Ectodermal cell (in vitro differentiated cells): ENCODE data around the gene SP6.

Experiments
- H3K27ac ChIP-seq: 2 replicates; pipeline ENCODE4 v1.7.0; 2013; ENCODE audit warnings: mild to moderate bottlenecking, low read depth, low read length; ENCODE audit not compliant: insufficient read depth, poor library complexity, severe bottlenecking
- H3K27me3 ChIP-seq: 2 replicates; pipeline ENCODE4 v1.7.0; 2013; ENCODE audit warnings: mild to moderate bottlenecking, low read length; ENCODE audit not compliant: insufficient read depth, control insufficient read depth, poor library complexity, severe bottlenecking
- H3K36me3 ChIP-seq: one replicate; pipeline ENCODE4 v1.7.0; 2013; ENCODE audit warnings: low read length; ENCODE audit not compliant: control insufficient read depth, insufficient read depth
- H3K4me1 ChIP-seq: one replicate; pipeline ENCODE4 v1.7.0; 2013; ENCODE audit warnings: low read length; ENCODE audit not compliant: control insufficient read depth, insufficient read depth
- H3K4me3 ChIP-seq: 2 replicates; pipeline ENCODE4 v1.7.0; 2013; ENCODE audit warnings: low read depth, low read length, control low read depth; ENCODE audit not compliant: insufficient read depth
- H3K9me3 ChIP-seq: 2 replicates; pipeline ENCODE4 v1.7.0; 2013; ENCODE audit warnings: mild to moderate bottlenecking, low read length, moderate library complexity; ENCODE audit not compliant: control insufficient read depth
- WGBS, 2 experiments: methylation state at CpG; one replicate each; pipeline ENCODE4 v1.1.7; 2013; ENCODE audit warnings: missing lambda C conversion rate in 2 of 2; 5-methylcytosine and 5-hydroxymethylcytosine counted together

Gene SP6

GRCh38 chr17:47878203-47879027 lies 27.5 kb upstream of the SP6 start:
- Histone ChIP-seq H3K27ac (no peak overlapping the region), H3K4me1 (peaks cover 32% of the 10 kb centered on the region), H3K27me3 (no peaks in the 10 kb centered on the region), H3K36me3 (no peaks in the 10 kb centered on the region), H3K4me3 (no peak overlapping the region), H3K9me3 (no peaks in the 10 kb centered on the region)
- WGBS, 2 experiments = 65 to 68% methylated on average over 10 of the region's 10 CpGs

- no peaks in the 10 kb centered on the region for H3K36me3 ChIP-seq
- H3K4me1 ChIP-seq = peaks cover 41% of the 10 kb centered on the region
- no peaks in the 10 kb centered on the region for H3K9me3 ChIP-seq
- 77 to 82% methylated on average over 9 of the region's 9 CpGs for WGBS, 2 experiments
- H3K27me3 ChIP-seq = peaks cover 2% of the 10 kb centered on the region
- no peak overlapping the region for H3K4me3 ChIP-seq
- H3K27ac ChIP-seq = no peak overlapping the region
Observed at GRCh38 chr17:47877368-47878034, 26.5 kb upstream of the SP6 start.

GRCh38 chr17:47875011-47875985 lies 24.3 kb upstream of the SP6 start:
- Histone ChIP-seq H3K27me3 (peaks cover 15% of the 10 kb centered on the region), H3K4me3 (no peak overlapping the region)
- WGBS, 2 experiments = 57 to 61% methylated on average over 11 of the region's 11 CpGs

GRCh38 chr17:47873200-47874090 lies 22.5 kb upstream of the SP6 start:
- no peaks in the 10 kb centered on the region for H3K9me3 ChIP-seq
- H3K36me3 ChIP-seq = no peaks in the 10 kb centered on the region
- no peak overlapping the region for H3K27ac ChIP-seq
- peaks cover 15% of the 10 kb centered on the region for H3K27me3 ChIP-seq
- H3K4me1 ChIP-seq = peaks cover 64% of the 10 kb centered on the region
- no peak overlapping the region for H3K4me3 ChIP-seq
- WGBS, 2 experiments = 54 to 58% methylated on average over 4 of the region's 4 CpGs

More at GRCh38 chr17:47875011-47875985, 24.3 kb upstream of the SP6 start:
- H3K36me3 ChIP-seq = no peaks in the 10 kb centered on the region
- H3K27ac ChIP-seq = no peak overlapping the region
- peaks cover 54% of the 10 kb centered on the region for H3K4me1 ChIP-seq
- H3K9me3 ChIP-seq = no peaks in the 10 kb centered on the region

DNA sequence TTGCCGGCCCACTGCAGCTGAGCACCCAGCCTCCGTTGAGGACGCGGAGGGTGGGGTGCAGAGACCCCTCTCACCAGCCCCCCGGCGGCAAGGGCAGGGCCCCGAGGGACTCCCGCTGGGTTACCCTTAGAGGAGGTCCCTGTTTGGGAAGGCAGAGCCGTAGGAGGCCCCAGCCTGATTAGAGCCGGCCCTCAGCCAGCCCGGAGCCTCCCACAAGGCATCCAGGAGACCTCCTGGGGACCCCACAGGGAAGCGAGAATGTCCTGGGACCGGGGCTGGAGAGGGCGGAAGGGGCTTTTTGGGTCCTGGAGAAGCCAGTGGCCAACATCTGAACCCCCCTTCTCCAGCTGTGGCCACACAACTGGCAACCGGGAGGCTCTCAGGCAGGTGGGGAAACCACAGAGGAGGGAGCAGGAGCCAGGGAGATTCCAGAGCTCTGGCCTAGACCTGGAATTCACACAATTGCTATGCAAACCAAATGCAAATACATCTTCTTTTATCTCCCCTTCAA lies 21.7 kb upstream of the SP6 start:
- Histone ChIP-seq H3K9me3 (no peaks in the 10 kb centered on the region), H3K36me3 (no peaks in the 10 kb centered on the region), H3K4me1 (peaks cover 57% of the 10 kb centered on the region), H3K27ac (no peak overlapping the region), H3K27me3 (peaks cover 15% of the 10 kb centered on the region), H3K4me3 (peak overlapping the region; percentile 17)
- 5 to 6% methylated on average over 15 of the region's 15 CpGs for WGBS, 2 experiments

DNA sequence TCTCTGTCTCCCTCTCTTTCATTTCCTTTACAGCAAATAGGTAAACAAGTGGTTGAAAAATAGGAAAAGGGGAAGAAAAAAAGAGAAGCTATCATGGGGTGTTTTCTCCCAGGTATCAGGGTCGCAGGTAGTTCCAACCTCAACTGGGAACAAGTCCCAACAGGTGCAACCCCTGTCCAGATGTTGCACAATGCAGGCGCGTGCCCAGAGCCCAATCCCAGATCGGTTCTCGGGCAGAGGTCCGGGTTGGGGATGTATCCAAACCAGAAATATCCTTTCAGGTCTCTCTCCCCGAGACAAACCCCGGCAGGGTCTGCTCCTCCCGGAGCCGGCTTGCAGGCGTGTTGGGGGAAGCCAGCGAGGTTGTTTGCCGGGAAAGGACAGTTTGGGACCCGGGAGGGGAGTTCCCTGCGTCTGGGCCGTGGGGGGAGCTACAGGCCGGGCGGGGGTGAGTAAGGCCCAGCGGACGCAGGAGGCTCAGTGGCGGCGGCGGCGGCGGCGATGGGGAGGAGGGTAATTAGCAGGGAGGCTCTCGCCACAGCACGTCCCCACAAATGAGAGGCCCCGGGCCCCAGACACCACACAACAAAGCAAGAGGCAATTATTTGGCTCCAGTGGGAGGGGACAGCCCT lies 21.2 kb upstream of the SP6 start:
- WGBS, 2 experiments = 9 to 10% methylated on average over 29 of the region's 29 CpGs
- Histone ChIP-seq H3K27me3 (peaks cover 15% of the 10 kb centered on the region), H3K9me3 (no peaks in the 10 kb centered on the region), H3K4me1 (peaks cover 51% of the 10 kb centered on the region), H3K4me3 (peak overlapping the region; percentile 17), H3K36me3 (no peaks in the 10 kb centered on the region), H3K27ac (no peak overlapping the region)

GRCh38 chr17:47871048-47871447 lies 20.1 kb upstream of the SP6 start:
- peaks cover 51% of the 10 kb centered on the region for H3K4me1 ChIP-seq

GRCh38 chr17:47870056-47870455 lies 19.1 kb upstream of the SP6 start:
- peaks cover 15% of the 10 kb centered on the region for H3K27me3 ChIP-seq
- H3K27ac ChIP-seq = no peak overlapping the region
- H3K4me1 ChIP-seq = peaks cover 46% of the 10 kb centered on the region
- no peaks in the 10 kb centered on the region for H3K9me3 ChIP-seq
- H3K36me3 ChIP-seq = no peaks in the 10 kb centered on the region
- no peak overlapping the region for H3K4me3 ChIP-seq
- WGBS, 2 experiments = 0% methylated on average over 1 of the region's 1 CpG; no CpG with 5 or more reads in 1 of the 2 experiments

More at GRCh38 chr17:47871048-47871447, 20.1 kb upstream of the SP6 start:
- peaks cover 15% of the 10 kb centered on the region for H3K27me3 ChIP-seq
- no peak overlapping the region for H3K27ac ChIP-seq
- no peak overlapping the region for H3K4me3 ChIP-seq
- H3K36me3 ChIP-seq = no peaks in the 10 kb centered on the region
- no peaks in the 10 kb centered on the region for H3K9me3 ChIP-seq

- Histone ChIP-seq H3K27me3 (peaks cover 15% of the 10 kb centered on the region), H3K4me3 (no peak overlapping the region), H3K9me3 (no peaks in the 10 kb centered on the region), H3K36me3 (no peaks in the 10 kb centered on the region), H3K4me1 (peaks cover 40% of the 10 kb centered on the region), H3K27ac (no peak overlapping the region)
- WGBS, 2 experiments = 57 to 59% methylated on average over 2 of the region's 2 CpGs
Observed at GRCh38 chr17:47869114-47869513, 18.2 kb upstream of the SP6 start.
